Astrocyte (in vitro differentiated cells and primary cell): ENCODE measurements around the gene TRIO. TPM values are rescaled to one million over a fixed set of nuclear protein-coding genes. Genes with fewer than 3 reads are reported as not detected.

Source experiments
- DNase-seq: peaks from one replicate; pipeline ENCODE4 v3.0.0-alpha.2; 2010; ENCODE audit warnings: low read depth
- FAIRE-seq: peaks from 2 replicates; lab custom pipeline; 2011; peaks lifted over from hg19 to GRCh38; lab: Jason Lieb, UNC
- H2AFZ ChIP-seq: 2 replicates; pipeline ENCODE4 v1.6.0; 2012; ENCODE audit warnings: low read depth, low read length, inconsistent platforms
- H3K27ac ChIP-seq: 2 replicates; pipeline ENCODE4 v1.5.1; 2011; ENCODE audit warnings: low read depth, low read length, inconsistent platforms
- H3K27me3 ChIP-seq: 2 replicates; pipeline ENCODE4 v1.6.0; 2011; ENCODE audit warnings: low read length, inconsistent platforms; ENCODE audit not compliant: insufficient read depth
- H3K36me3 ChIP-seq: 2 replicates; pipeline ENCODE4 v1.5.1; 2011; ENCODE audit warnings: low read length, inconsistent platforms; ENCODE audit not compliant: insufficient read depth
- H3K4me1 ChIP-seq: 2 replicates; pipeline ENCODE4 v1.5.1; 2011; ENCODE audit warnings: low read length, inconsistent platforms; ENCODE audit not compliant: insufficient read depth
- H3K4me2 ChIP-seq: 2 replicates; pipeline ENCODE4 v1.6.0; 2012; ENCODE audit warnings: low read length, inconsistent platforms
- H3K4me3 ChIP-seq: 2 replicates; pipeline ENCODE4 v1.5.1; 2011; ENCODE audit warnings: low read depth, mild to moderate bottlenecking, low read length, inconsistent platforms; ENCODE audit not compliant: insufficient read depth
- H3K79me2 ChIP-seq: 2 replicates; pipeline ENCODE4 v1.6.0; 2012; ENCODE audit warnings: mild to moderate bottlenecking, low read length, inconsistent platforms; ENCODE audit not compliant: insufficient read depth
- H3K9ac ChIP-seq: 2 replicates; pipeline ENCODE4 v1.6.0; 2012; ENCODE audit warnings: mild to moderate bottlenecking, low read length, inconsistent platforms
- H3K9me3 ChIP-seq: 2 replicates; pipeline ENCODE4 v1.5.1; 2012; ENCODE audit warnings: low read depth, mild to moderate bottlenecking, low read length, inconsistent platforms; ENCODE audit not compliant: insufficient read depth
- H4K20me1 ChIP-seq: 2 replicates; pipeline ENCODE4 v1.6.0; 2012; ENCODE audit warnings: low read length, inconsistent platforms; ENCODE audit not compliant: insufficient read depth
- H3K27ac Mint-ChIP-seq: one replicate; pipeline ENCODE4 v1.8.0; 2021; ENCODE audit warnings: mild to moderate bottlenecking, mixed read lengths; ENCODE audit not compliant: unreplicated experiment
- H3K27me3 Mint-ChIP-seq: one replicate; pipeline ENCODE4 v1.8.0; 2021; ENCODE audit warnings: low read depth, mixed read lengths; ENCODE audit not compliant: unreplicated experiment
- H3K36me3 Mint-ChIP-seq: one replicate; pipeline ENCODE4 v1.8.0; 2021; ENCODE audit warnings: low read depth, mixed read lengths; ENCODE audit not compliant: unreplicated experiment
- H3K4me1 Mint-ChIP-seq: one replicate; pipeline ENCODE4 v1.8.0; 2021; ENCODE audit warnings: low read depth, mixed read lengths; ENCODE audit not compliant: unreplicated experiment
- H3K4me3 Mint-ChIP-seq: one replicate; pipeline ENCODE4 v1.8.0; 2021; ENCODE audit warnings: mild to moderate bottlenecking, moderate library complexity, mixed read lengths; ENCODE audit not compliant: unreplicated experiment
- H3K9me3 Mint-ChIP-seq: one replicate; pipeline ENCODE4 v1.8.0; 2021; ENCODE audit warnings: mild to moderate bottlenecking, mixed read lengths; ENCODE audit not compliant: unreplicated experiment
- EZH2 ChIP-seq: IDR thresholded peaks from 2 replicates; pipeline ENCODE4 v1.6.1; 2012; ENCODE audit warnings: mild to moderate bottlenecking, low read length, inconsistent platforms; ENCODE audit not compliant: insufficient read depth
- total RNA-seq: library from RNA; stranded (reverse); gene quantifications from 2 replicates; pipeline ENCODE4 v1.2.1, GENCODE V29; 2021
- TF ChIP-seq, protein P1 (sequence below): IDR thresholded peaks from 2 replicates; pipeline ENCODE4 v1.5.1; 2011; ENCODE audit warnings: low read depth, mild to moderate bottlenecking, inconsistent platforms, low read length, moderate library complexity; ENCODE audit not compliant: insufficient read depth

The TRIO gene
- total RNA-seq, 1 donor from 2014 or later, result 347 TPM

DNA sequence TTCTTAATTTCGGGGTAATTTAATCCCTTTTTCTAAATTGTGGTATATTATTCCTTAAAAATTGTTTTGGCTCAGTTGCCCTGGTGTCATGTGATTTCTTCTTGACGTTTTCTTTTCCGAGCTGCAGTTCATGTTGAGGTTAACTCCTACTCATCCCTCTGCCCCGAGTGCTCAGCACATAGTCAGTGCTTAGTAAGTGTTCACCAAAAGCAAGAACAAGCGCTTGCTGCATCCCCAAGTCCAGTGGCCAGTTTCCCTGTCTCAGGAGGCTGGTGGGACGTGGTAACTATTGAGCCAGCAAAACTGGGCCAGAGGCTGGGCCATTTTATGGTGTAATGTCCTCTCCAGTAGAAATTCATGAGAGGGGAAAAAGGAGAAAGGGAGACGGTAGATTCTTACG lies 23.3 kb downstream of the TRIO start:
- DNase-seq, result no peak
- Histone ChIP-seq H3K79me2 (peaks cover 100% of the 10 kb centered on the region), H2AFZ (no peak overlapping the region), H3K27ac (peak overlapping the region; percentile 90), H3K36me3 (peaks cover 7% of the 10 kb centered on the region), H4K20me1 (peaks cover 85% of the 10 kb centered on the region), H3K4me1 (peaks cover 72% of the 10 kb centered on the region), H3K9ac (peak overlapping the region; percentile 71), H3K4me2 (peak overlapping the region; percentile 67), H3K4me3 (no peak overlapping the region), H3K27me3 (no peaks in the 10 kb centered on the region), H3K9me3 (peaks cover 5% of the 10 kb centered on the region)
- no peak for FAIRE-seq
- peak overlapping the region; percentile 43 for H3K4me3 Mint-ChIP-seq
- peaks cover 14% of the 10 kb centered on the region for H3K36me3 Mint-ChIP-seq
- H3K27me3 Mint-ChIP-seq, result no peaks in the 10 kb centered on the region
- TF ChIP-seq, protein P1, sequence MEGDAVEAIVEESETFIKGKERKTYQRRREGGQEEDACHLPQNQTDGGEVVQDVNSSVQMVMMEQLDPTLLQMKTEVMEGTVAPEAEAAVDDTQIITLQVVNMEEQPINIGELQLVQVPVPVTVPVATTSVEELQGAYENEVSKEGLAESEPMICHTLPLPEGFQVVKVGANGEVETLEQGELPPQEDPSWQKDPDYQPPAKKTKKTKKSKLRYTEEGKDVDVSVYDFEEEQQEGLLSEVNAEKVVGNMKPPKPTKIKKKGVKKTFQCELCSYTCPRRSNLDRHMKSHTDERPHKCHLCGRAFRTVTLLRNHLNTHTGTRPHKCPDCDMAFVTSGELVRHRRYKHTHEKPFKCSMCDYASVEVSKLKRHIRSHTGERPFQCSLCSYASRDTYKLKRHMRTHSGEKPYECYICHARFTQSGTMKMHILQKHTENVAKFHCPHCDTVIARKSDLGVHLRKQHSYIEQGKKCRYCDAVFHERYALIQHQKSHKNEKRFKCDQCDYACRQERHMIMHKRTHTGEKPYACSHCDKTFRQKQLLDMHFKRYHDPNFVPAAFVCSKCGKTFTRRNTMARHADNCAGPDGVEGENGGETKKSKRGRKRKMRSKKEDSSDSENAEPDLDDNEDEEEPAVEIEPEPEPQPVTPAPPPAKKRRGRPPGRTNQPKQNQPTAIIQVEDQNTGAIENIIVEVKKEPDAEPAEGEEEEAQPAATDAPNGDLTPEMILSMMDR, result no peak
- TF ChIP-seq EZH2, result no peak
- H3K9me3 Mint-ChIP-seq, result peaks cover 10% of the 10 kb centered on the region
- H3K27ac Mint-ChIP-seq, result peak overlapping the region; percentile 95
- H3K4me1 Mint-ChIP-seq, result peaks cover 75% of the 10 kb centered on the region

DNA sequence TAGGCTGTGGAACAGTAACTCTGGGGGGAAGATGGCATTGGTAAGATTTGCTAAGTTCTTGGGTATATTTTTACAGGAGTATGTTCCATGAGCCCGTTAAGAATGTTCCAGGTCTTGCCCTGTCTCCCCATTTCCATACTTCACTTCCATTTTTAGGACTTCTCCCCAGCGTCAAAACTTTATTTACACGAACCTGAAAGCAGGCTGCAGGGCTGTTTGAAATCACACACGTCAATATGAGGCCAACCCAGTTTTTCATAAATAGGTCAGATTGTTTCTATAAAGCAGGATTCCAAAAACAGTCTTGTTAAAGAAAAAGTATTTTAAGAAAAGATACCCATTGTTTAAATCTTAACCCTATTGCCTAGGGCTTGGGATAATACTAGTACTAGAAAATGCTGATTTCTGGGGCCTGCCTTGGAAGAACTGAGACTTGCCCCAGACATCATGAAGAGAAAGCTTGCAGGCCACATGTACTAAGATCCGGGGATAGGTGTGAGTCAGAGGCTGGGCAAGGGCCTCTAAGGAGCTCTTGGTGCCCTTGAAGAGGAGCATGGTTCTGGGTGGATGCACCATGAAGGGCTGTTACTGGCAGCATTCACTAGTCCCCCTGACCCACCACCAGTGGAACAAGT lies 24.2 kb downstream of the TRIO start:
- peak overlapping the region; percentile 67 for H3K4me2 ChIP-seq
- FAIRE-seq (no peak), DNase-seq (peak; percentile 69)
- H3K27ac ChIP-seq, result peak overlapping the region; percentile 90
- peaks cover 5% of the 10 kb centered on the region for H3K9me3 ChIP-seq
- H3K79me2 ChIP-seq, result peaks cover 100% of the 10 kb centered on the region
- H3K36me3 ChIP-seq, result peaks cover 7% of the 10 kb centered on the region
- H3K27me3 Mint-ChIP-seq, result no peaks in the 10 kb centered on the region
- peaks cover 10% of the 10 kb centered on the region for H3K9me3 Mint-ChIP-seq
- peak overlapping the region; percentile 71 for H3K9ac ChIP-seq
- H4K20me1 ChIP-seq, result peaks cover 85% of the 10 kb centered on the region
- peaks cover 74% of the 10 kb centered on the region for H3K4me1 ChIP-seq
- H2AFZ ChIP-seq, result no peak overlapping the region
- peak overlapping the region; percentile 37 for H3K4me3 Mint-ChIP-seq
- peak overlapping the region; percentile 88 for H3K27ac Mint-ChIP-seq
- TF ChIP-seq, protein P1, result no peak
- H3K4me3 ChIP-seq, result no peak overlapping the region
- peaks cover 75% of the 10 kb centered on the region for H3K4me1 Mint-ChIP-seq
- H3K36me3 Mint-ChIP-seq, result peaks cover 14% of the 10 kb centered on the region
- no peaks in the 10 kb centered on the region for H3K27me3 ChIP-seq

DNA sequence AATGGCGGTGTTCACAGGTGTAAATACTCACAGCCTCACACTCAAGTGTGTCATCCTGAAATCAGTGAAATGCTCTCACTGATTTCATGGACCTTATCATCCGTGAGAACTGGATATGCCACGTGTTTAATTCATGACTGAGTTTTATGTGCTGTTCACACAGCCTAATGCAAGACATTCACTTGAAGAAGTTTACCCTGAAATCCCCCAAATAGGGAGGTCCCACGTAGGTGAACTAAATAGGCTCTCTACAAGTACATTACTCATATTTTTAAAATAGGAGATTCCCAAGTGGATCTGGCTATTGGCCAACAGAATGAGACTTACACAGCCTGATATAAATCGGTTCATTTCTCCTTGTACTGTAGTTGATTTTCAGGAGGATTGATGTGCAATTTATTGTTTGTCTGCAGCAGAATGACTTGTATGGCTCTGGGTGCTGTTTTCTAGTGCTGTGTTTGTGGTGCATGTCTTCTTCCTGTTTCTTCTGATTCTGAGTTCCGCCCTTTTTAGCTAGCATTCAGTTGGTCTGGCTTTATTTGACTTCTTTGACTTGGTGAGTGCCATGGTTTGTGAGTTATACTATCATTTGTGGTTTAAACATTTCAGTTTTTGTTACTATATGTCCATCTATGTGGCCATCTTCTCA lies 25.1 kb downstream of the TRIO start:
- Mint-ChIP-seq H3K27ac (peak overlapping the region; percentile 88), H3K9me3 (peaks cover 10% of the 10 kb centered on the region), H3K4me3 (peak overlapping the region; percentile 7), H3K4me1 (peaks cover 77% of the 10 kb centered on the region), H3K27me3 (no peaks in the 10 kb centered on the region), H3K36me3 (peaks cover 14% of the 10 kb centered on the region)
- DNase-seq (peak; percentile 75), FAIRE-seq (no peak)
- H2AFZ ChIP-seq, result no peak overlapping the region
- H3K4me3 ChIP-seq, result no peak overlapping the region
- peak overlapping the region; percentile 67 for H3K4me2 ChIP-seq
- peak overlapping the region; percentile 90 for H3K27ac ChIP-seq
- H3K9ac ChIP-seq, result no peak overlapping the region
- peaks cover 85% of the 10 kb centered on the region for H4K20me1 ChIP-seq
- H3K4me1 ChIP-seq, result peaks cover 79% of the 10 kb centered on the region
- H3K27me3 ChIP-seq, result no peaks in the 10 kb centered on the region
- H3K36me3 ChIP-seq, result peaks cover 7% of the 10 kb centered on the region
- peaks cover 5% of the 10 kb centered on the region for H3K9me3 ChIP-seq
- no peak for TF ChIP-seq EZH2
- TF ChIP-seq, protein P1, result no peak
- H3K79me2 ChIP-seq, result peaks cover 100% of the 10 kb centered on the region
